GM21529 (cell line): ENCODE data around the gene RNF213.

Experiments used
- ATAC-seq: cut with Tn5 transposase; IDR thresholded peaks from one replicate; pipeline ENCODE4 v1.9.1; 2021; ENCODE audit not compliant: unreplicated experiment

The RNF213 gene

DNA sequence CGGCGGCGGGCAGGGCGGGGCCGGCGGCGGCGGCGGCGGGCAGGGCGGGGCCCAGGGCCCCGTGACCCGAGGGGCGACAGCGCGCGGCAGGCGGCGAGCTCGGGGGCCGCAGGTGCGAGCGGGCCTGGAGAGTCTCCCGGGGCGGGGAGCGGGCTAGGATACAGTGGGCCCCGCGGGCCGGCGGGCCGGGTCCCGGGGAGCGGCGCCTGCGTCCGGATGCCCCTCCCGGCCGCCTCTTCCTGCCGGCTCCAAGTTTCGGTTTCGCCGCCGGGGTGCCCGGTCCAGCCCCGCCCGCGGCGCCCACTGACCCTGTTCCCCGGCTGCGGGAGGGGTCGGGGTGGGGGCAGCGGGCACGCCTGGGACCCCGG is at the start of gene RNF213:
RNF213 (plus strand) TSS at position 62 of the 368 bp plus-strand sequence. CDS start 2,830 bp downstream, outside the sequence.
- ATAC-seq = no peak

DNA sequence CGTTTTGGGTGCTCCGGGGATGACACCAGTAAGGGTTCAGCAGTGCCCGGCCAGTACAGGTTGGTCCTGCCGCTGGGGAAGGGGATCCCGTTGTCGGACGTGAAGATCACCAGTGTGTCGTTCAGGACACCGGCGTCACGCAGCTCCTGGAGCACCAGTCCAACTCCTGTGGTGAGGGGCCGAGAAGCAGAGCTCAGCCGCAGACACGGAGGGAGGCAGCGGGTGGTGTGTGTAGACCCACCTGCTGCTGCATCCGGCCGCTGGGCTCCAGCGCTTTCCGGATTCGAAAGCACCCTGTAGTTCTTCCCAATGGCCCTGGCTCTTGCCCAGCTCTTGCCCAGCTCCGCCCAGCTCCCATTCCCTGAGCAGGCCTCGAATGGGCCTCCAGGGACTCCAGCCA is 48.5 kb upstream of the RNF213 start:
- no peak for ATAC-seq

- ATAC-seq = no peak
These were observed 48.1 kb upstream of the RNF213 start for GRCh38 chr17:80212511-80212910.

GRCh38 chr17:80212962-80213642 is 47.5 kb upstream of the RNF213 start:
- ATAC-seq = no peak

GRCh38 chr17:80213643-80213975 is 47.0 kb upstream of the RNF213 start:
- no peak for ATAC-seq

GRCh38 chr17:80214012-80214877 is 46.4 kb upstream of the RNF213 start:
- no peak for ATAC-seq

DNA sequence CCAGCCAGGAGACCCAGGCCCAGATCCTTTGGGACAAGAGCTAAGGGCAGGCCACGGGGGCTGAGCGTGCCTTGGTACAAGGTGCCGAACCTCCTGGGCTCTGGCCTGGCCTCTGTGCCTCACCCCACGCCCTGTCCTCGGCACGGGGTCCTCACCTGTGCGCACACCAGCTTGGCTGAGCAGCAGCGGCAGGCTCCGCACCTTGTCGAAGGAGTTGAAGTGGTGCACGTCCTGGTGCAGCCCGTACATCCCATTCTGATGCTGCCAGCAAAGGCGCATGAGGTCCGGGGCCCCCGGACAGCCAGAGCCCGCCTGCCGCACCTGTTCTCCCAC is 45.8 kb upstream of the RNF213 start:
- no peak for ATAC-seq

GRCh38 chr17:80216473-80217456 is 43.9 kb upstream of the RNF213 start:
- no peak for ATAC-seq

DNA sequence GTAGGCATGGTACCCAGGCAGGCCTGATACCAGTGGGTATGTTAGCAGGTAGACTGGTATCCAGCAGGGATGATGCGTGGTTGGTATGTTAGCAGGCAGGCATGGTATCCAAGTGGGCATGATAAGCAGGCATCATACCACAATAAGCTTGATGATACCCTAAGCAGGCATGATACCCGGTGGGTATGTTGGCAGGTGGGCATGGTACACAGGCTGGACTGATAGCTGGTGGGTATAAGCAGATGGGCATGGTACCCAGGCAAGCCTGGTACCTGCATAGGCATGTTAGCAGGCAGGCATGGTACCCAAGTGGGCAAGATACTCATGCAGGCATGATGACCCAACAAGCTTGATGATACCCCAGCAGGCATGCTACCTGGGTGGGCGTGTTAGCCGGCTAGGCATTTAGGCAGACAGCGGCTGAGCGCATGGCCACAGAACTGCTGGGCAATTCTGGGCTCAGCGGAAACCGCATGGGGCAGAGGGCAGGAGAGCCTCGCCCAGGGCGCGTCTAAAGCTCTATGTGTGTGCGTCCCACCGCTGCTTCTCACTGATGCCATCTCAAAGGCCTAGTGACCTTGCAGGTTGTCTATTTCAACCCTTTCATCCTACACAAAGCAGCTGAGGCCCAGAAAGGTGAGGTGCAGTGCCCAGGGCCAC is 42.8 kb upstream of the RNF213 start:
- ATAC-seq = no peak

GRCh38 chr17:80218391-80218790 is 42.3 kb upstream of the RNF213 start:
- ATAC-seq = no peak

GRCh38 chr17:80219013-80219762 is 41.5 kb upstream of the RNF213 start:
- ATAC-seq = peak; percentile 71

DNA sequence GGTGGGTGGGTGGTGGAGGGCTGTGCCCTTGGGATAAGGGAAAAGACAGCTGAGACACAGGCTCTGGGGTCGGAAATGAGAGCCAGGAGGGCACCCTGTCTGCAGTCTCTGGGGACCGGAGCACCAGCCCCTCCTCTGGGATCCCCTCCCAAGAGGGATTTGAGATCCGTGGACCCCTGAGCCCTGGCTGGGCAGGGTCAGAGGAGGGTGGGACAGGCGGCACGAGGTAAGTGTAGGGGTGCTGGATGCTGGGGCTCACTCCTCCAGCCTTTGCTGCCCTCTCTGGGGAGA is 40.9 kb upstream of the RNF213 start:
- peak; percentile 23 for ATAC-seq

- ATAC-seq = peak; percentile 34
These were observed 40.5 kb upstream of the RNF213 start, which contains the start of the genes SGSH and SLC26A11 for GRCh38 chr17:80220054-80220735. SGSH (minus strand) TSS chr17:80220333; CDS start chr17:80220313, 20 bp downstream. SLC26A11 (plus strand) TSS chr17:80220427; CDS start chr17:80221561, 1,134 bp downstream.

DNA sequence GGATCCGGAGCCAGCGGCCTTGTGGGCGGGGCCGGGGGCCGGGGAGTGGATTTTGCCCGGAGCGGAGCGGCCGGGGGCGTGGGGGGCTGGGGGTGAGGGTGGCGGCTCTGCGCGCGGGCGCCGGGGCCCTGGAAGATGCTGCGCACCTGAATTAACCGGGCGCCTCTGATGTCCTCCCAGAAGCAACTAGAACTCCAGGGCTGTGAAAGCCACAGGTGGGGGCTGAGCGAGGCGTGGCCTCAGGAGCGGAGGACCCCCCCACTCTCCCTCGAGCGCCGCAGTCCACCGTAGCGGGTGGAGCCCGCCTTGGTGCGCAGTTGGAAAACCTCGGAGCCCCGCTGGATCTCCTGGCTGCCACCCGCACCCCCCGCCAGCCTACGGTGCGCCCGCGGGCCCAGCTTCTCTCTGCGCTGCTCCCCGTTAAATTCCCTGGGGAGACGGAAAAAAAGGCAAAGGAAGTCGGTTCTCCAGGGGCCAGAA is 39.9 kb upstream of the RNF213 start:
- no peak for ATAC-seq

- no peak for ATAC-seq
These were observed 39.1 kb upstream of the RNF213 start for GRCh38 chr17:80221351-80222105.

DNA sequence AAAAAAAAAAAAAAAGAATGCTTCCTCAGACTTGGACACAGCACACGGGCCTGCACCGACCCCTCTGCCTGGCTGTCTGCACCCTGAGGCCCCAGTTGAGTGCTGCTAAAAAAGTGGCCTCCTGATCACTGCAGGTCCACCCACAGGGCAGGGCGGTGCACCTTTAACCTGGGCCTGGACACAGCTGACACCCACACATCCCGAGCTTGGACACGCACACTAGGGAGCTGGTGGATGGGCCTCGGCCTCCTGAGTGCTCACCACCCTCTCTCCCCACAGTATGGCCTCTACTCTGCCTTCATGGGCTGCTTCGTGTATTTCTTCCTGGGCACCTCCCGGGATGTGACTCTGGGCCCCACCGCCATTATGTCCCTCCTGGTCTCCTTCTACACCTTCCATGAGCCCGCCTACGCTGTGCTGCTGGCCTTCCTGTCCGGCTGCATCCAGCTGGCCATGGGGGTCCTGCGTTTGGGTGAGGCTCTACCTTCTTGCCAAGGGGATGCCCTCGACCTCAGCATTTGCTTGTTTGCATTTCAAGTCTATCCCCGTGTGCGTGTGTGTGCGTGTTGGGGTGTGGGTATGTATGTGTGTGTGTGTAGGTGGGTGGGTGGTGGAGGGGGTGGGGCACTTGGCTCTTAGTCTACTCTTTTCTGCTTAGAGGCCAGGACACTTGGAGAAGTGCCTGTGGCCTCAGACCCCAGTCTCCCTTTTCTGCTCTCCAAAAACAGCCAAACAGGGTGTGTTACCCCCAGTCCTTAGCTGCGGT is 38.1 kb upstream of the RNF213 start:
- no peak for ATAC-seq

- ATAC-seq = no peak
These were observed 37.4 kb upstream of the RNF213 start for GRCh38 chr17:80223142-80223815.
